NB4 (cell line): ENCODE data around the gene DNAH2.
"Not testable (repeated sequence)": the region's sequence is repeated elsewhere in the genome, so short reads cannot be mapped to it uniquely, and the experiment has no call there.

Experiments
- CTCF ChIP-seq: IDR thresholded peaks from one replicate; pipeline ENCODE4 v1.5.1; 2012; ENCODE audit warnings: low read depth, low read length
- MAX ChIP-seq: IDR thresholded peaks from 2 replicates; pipeline ENCODE4 v1.6.1; 2011; ENCODE audit warnings: low read depth, low read length
- MYC ChIP-seq: IDR thresholded peaks from 2 replicates; pipeline ENCODE4 v1.6.1; 2011; ENCODE audit warnings: low read depth, low read length
- POLR2A ChIP-seq: IDR thresholded peaks from 2 replicates; pipeline ENCODE4 v1.6.1; 2011; ENCODE audit warnings: mild to moderate bottlenecking; ENCODE audit not compliant: insufficient read length; ENCODE audit errors: extremely low read depth

- TF ChIP-seq MYC, CTCF, POLR2A, MAX: not testable (repeated sequence)
Observed at GRCh38 chr17:7809791-7810343, 92.3 kb downstream of the DNAH2 start.
